GM03348 (cell line): ENCODE measurements around the gene PRAMEF26.
"Not testable (repeated sequence)": the region's sequence is repeated elsewhere in the genome, so short reads cannot be mapped to it uniquely, and the experiment has no call there.

ENCODE experiments used
- DNase-seq: peaks from one replicate; pipeline ENCODE4 v3.0.0; 2012; ENCODE audit warnings: low spot score

PRAMEF26 gene

DNA sequence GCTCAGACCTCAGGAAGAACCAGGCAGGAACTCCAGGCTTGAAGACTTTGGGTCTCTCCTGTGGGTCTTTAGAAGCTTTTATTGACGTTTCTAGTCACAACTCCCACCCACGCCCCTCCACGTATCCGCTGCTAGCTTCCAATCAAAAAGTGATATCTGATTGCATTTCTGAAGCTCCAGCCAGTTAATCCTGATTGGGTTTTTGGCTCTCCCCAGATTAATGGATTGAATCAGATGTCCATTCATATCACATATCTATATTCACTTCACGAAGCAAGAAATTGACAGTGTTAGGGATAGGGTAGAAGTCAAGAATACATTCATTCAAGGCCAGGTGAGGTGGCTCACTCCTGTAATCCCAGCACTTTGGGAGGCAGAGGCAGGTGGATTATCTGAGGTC is at the start of gene PRAMEF26:
Gene PRAMEF26 (minus strand): TSS at position 101 of the 400 bp plus-strand sequence. CDS start 2,914 bp downstream, outside the sequence.
- DNase-seq = not testable (repeated sequence)

DNA sequence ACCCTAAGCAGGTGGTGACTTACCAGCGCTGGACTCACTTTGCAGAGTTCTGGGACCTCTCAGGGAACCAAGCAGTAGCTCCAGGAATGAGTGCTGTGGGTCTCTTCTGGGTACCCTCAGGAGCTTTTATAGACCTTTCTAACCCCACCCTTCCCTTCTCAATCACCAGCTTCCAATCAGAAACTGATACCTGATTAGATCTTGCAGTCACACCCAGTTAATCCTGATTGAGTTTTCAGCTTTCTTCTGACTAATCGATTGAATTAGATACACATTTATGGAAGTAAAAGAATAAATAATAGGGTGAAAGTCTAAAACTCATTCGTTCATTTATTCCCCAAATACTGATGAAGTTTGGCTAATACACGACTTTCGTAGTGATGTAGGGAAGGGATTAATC is 45.5 kb upstream of the PRAMEF26 start, which contains the start of gene PRAMEF13:
Gene PRAMEF13 (minus strand): TSS at position 101 of the 400 bp plus-strand sequence. CDS start 1,820 bp downstream, outside the sequence.
- DNase-seq = not testable (repeated sequence)

DNA sequence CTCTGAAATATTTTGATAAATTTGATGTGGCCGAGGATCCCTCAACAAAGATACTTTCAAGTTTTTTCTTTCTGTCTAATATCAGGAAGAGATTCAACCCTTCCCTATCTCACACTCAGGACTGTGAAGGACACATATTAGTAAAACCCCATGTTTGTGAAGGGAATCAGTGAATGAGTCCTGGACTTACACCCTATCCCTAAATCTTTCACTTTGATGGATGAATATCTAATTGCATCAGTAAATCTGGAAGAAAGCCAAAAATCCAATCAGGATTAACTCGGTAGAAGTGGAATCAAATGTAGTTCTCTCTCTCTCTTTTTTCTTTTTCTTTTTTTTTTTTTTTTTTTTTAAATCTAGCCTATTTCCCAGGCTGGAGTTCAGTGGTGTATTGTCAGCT is 15.7 kb upstream of the PRAMEF26 start, which contains the start of gene PRAMEF9:
Gene PRAMEF9 (plus strand): TSS at position 301 of the 400 bp plus-strand sequence. CDS start 3,433 bp downstream, outside the sequence.
- DNase-seq = not testable (repeated sequence)

DNA sequence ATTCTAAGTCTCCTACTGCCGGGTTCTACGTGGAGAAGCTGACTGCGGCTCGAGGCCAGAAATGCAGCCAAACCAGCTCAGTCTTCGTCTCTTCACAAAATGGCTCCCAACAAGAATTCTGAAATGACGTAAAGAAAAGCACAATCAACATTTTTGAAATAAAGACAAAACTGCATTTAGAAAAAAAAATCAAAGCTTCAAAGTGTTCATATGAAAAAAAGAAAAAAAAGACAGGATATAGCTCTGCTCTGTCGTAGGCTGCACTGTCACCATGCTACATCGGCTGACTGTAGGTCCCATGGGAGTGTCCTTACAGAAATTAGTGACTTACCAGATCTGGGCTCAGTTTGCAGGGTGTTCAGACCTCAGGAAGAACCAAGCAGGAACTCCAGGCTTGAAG is 9.7 kb upstream of the PRAMEF26 start, which contains the start of gene HNRNPCL4:
Gene HNRNPCL4 (minus strand): TSS at position 101 of the 400 bp plus-strand sequence. CDS start 164 bp downstream, outside the sequence.
- DNase-seq = not testable (repeated sequence)

DNA sequence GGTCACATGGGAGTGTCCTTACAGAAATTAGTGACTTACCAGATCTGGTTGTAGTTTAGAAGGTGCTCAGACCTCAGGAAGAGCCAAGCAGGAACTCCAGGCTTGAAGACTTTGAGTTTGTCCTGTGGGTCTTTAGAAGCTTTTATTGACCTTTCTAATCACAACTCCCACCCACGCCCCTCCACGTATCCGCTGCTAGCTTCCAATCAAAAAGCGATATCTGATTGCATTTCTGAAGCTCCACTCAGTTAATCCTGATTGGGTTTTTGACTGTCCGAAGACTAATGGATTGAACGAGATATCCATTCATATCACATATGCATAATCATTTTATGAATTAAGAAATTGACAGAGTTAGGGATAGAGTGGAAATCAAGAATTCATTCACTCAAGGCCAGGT is 39.1 kb downstream of the PRAMEF26 start, which contains the start of gene HNRNPCL2:
Gene HNRNPCL2 (minus strand): TSS at position 101 of the 400 bp plus-strand sequence. CDS start 454 bp downstream, outside the sequence.
- not testable (repeated sequence) for DNase-seq
